Measurements from ENCODE around the gene G6PC1. TPM values are rescaled to one million over a fixed set of nuclear protein-coding genes. Genes with fewer than 3 reads are reported as not detected.
"Not testable (repeated sequence)": the region's sequence is repeated elsewhere in the genome, so short reads cannot be mapped to it uniquely, and the experiment has no call there.

The G6PC1 gene
- total RNA-seq, 1 donor from 2014 or later: not detected

DNA sequence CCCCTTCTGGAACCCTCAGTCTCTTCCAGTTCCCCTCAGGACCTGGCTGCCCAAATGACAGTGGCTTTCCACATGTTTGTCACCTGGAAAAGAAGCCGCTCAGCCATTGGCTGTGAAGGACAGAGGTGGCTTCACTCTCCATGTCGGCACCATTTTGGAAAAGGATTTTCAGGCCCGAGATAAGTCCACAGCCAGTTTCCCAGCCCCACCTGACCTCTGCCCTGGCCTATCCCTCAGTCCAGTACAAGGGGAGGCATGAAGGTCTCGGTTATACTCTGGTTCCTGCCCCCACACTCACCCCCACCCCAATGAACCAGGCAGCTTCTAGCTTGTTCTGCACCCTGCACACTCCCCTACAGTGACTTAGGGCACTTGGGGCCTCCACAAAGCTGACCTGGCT lies 34.4 kb upstream of the G6PC1 start:
- peaks cover 1% of the 10 kb centered on the region for H3K27me3 Mint-ChIP-seq (ENCODE audit: low read depth)
- intact Hi-C loops (cut with micrococcal nuclease): no loop called here
- DNase-seq (ENCODE audit: low spot score): no peak

GRCh38 chr17:42866631-42867575 lies 33.7 kb upstream of the G6PC1 start:
- Mint-ChIP-seq H3K9me3 (peaks cover 3% of the 10 kb centered on the region), H3K4me3 (ENCODE audit: low read depth) (no peak overlapping the region), H3K27ac (no peak overlapping the region), H3K27me3 (ENCODE audit: low read depth) (peaks cover 5% of the 10 kb centered on the region), H3K4me1 (ENCODE audit: low read depth) (no peaks in the 10 kb centered on the region), H3K36me3 (ENCODE audit: low read depth) (no peaks in the 10 kb centered on the region)
- intact Hi-C loops (cut with micrococcal nuclease): no loop called here
- no peak for DNase-seq (ENCODE audit: low spot score)

More for the DNA sequence above, 34.4 kb upstream of the G6PC1 start:
- H3K4me3 Mint-ChIP-seq (ENCODE audit: low read depth): no peak overlapping the region
- H3K9me3 Mint-ChIP-seq: peaks cover 3% of the 10 kb centered on the region
- H3K4me1 Mint-ChIP-seq (ENCODE audit: low read depth): no peaks in the 10 kb centered on the region
- H3K36me3 Mint-ChIP-seq (ENCODE audit: low read depth): no peaks in the 10 kb centered on the region
- no peak overlapping the region for H3K27ac Mint-ChIP-seq

- H3K4me1 Mint-ChIP-seq (ENCODE audit: low read depth); H3K27ac Mint-ChIP-seq; H3K27me3 Mint-ChIP-seq (ENCODE audit: low read depth); intact Hi-C loops (cut with micrococcal nuclease); H3K4me3 Mint-ChIP-seq (ENCODE audit: low read depth); H3K36me3 Mint-ChIP-seq (ENCODE audit: low read depth); DNase-seq (ENCODE audit: low spot score); H3K9me3 Mint-ChIP-seq: not testable (repeated sequence)
These were observed 32.8 kb upstream of the G6PC1 start for GRCh38 chr17:42867694-42868261.

- Mint-ChIP-seq H3K36me3 (ENCODE audit: low read depth) (no peaks in the 10 kb centered on the region), H3K4me1 (ENCODE audit: low read depth) (no peaks in the 10 kb centered on the region), H3K4me3 (ENCODE audit: low read depth) (no peak overlapping the region), H3K27me3 (ENCODE audit: low read depth) (peaks cover 5% of the 10 kb centered on the region), H3K9me3 (peaks cover 3% of the 10 kb centered on the region), H3K27ac (no peak overlapping the region)
- intact Hi-C loops (cut with micrococcal nuclease): no loop called here
- no peak for DNase-seq (ENCODE audit: low spot score)
These were observed 32.3 kb upstream of the G6PC1 start for GRCh38 chr17:42868338-42868737.

DNA sequence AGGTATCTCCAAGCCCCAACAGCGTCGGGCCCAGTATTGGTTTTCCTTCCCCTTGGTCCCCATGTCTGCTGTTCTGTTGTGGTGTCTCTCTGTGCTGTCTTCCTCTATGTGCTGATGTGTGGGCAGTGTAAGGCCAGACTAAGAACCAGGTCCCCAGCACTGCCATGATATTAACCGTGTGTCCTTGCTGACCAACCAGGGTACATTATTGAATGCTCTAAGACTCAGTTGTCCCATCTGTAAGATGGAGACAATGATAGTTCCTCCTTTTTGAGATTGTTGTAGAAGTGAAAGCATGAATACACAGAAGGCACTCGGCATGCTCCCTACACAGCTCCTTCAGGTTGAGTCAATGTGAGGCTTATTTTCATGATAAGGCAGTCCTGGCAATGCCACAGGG lies 29.0 kb upstream of the G6PC1 start:
- Mint-ChIP-seq H3K4me3 (ENCODE audit: low read depth) (no peak overlapping the region), H3K4me1 (ENCODE audit: low read depth) (no peaks in the 10 kb centered on the region), H3K27ac (no peak overlapping the region), H3K27me3 (ENCODE audit: low read depth) (peaks cover 4% of the 10 kb centered on the region), H3K36me3 (ENCODE audit: low read depth) (no peaks in the 10 kb centered on the region), H3K9me3 (peaks cover 3% of the 10 kb centered on the region)
- DNase-seq (ENCODE audit: low spot score): no peak
- intact Hi-C loops (cut with micrococcal nuclease): no loop called here

DNA sequence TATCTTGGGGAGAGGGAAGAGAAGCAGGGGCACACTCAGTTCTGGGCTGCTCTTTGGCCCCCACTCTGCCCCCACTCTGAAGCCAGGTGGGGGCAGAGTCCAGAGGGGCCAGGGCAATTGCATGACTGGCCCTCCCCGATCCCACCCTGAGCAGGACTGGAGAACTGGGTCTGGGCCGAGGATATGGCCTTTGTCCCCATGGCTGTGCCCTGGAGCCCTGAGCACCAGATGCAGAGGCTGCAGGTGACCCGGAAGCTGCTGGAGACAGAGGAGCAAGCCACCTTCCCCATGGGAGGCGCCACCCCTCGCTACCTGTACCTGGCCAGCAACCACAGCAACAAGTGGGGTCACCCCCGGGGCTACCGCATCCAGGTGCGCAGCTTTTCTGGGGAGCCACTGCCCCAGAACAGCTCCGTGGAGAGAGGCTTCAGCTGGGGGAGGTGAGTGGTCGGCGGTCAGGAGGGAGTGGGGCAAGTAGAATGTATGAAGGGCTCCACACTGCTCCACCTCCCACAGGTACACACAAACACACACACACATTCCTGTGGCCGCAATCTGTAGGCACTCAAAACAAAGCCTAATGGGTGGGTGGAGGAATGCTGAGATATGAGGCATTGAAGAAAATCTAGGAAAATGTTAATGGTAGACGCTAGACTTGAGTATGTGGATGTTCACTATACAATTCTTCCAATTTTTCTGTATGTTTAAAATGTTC lies 28.2 kb upstream of the G6PC1 start:
- H3K4me1 Mint-ChIP-seq (ENCODE audit: low read depth): no peaks in the 10 kb centered on the region
- H3K9me3 Mint-ChIP-seq: peaks cover 3% of the 10 kb centered on the region
- H3K27ac Mint-ChIP-seq: no peak overlapping the region
- H3K36me3 Mint-ChIP-seq (ENCODE audit: low read depth): no peaks in the 10 kb centered on the region
- no peak overlapping the region for H3K4me3 Mint-ChIP-seq (ENCODE audit: low read depth)
- DNase-seq (ENCODE audit: low spot score): no peak
- intact Hi-C loops (cut with micrococcal nuclease): no loop called here
- H3K27me3 Mint-ChIP-seq (ENCODE audit: low read depth): peaks cover 7% of the 10 kb centered on the region

GRCh38 chr17:42873315-42873714 lies 27.3 kb upstream of the G6PC1 start:
- Mint-ChIP-seq H3K27me3 (ENCODE audit: low read depth) (peaks cover 10% of the 10 kb centered on the region), H3K4me3 (ENCODE audit: low read depth) (no peak overlapping the region), H3K9me3 (peaks cover 3% of the 10 kb centered on the region), H3K36me3 (ENCODE audit: low read depth) (no peaks in the 10 kb centered on the region), H3K27ac (no peak overlapping the region), H3K4me1 (ENCODE audit: low read depth) (no peaks in the 10 kb centered on the region)
- no peak for DNase-seq (ENCODE audit: low spot score)
- intact Hi-C loops (cut with micrococcal nuclease): no loop called here

DNA sequence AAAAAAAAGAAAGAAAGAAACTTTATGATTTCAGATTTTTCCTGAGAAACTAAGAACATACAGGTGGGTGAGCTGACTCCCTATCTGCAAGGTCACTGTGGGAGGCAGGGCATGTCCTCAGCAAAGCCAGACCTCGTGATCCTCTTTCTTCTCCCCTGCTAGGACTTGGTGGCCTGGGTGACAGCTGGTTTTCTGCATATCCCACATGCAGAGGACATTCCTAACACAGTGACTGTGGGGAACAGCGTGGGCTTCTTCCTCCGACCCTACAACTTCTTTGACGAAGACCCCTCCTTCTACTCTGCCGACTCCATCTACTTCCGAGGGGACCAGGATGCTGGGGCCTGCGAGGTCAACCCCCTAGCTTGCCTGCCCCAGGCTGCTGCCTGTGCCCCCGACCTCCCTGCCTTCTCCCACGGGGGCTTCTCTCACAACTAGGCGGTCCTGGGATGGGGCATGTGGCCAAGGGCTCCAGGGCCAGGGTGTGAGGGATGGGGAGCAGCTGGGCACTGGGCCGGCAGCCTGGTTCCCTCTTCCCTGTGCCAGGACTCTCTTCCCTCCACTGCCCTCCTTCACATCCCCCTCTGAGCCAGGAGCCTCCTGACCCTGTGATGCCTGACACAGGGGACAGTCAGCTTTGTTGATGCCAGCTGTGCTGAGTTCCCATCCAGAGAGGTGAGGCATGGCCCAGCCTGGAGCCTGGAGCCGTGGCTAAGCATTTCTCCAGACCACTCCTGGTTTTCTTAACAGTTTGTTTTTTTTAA lies 26.5 kb upstream of the G6PC1 start:
- H3K36me3 Mint-ChIP-seq (ENCODE audit: low read depth): not testable (repeated sequence)

GRCh38 chr17:42877037-42877436 lies 23.6 kb upstream of the G6PC1 start:
- DNase-seq (ENCODE audit: low spot score): no peak
- Mint-ChIP-seq H3K36me3 (ENCODE audit: low read depth) (no peaks in the 10 kb centered on the region), H3K4me1 (ENCODE audit: low read depth) (no peaks in the 10 kb centered on the region), H3K27ac (no peak overlapping the region), H3K9me3 (no peaks in the 10 kb centered on the region), H3K4me3 (ENCODE audit: low read depth) (no peak overlapping the region), H3K27me3 (ENCODE audit: low read depth) (peaks cover 12% of the 10 kb centered on the region)
- intact Hi-C loops (cut with micrococcal nuclease): no loop called here

More for the DNA sequence above, 26.5 kb upstream of the G6PC1 start:
- H3K27ac Mint-ChIP-seq; intact Hi-C loops (cut with micrococcal nuclease); H3K9me3 Mint-ChIP-seq; DNase-seq (ENCODE audit: low spot score); H3K4me3 Mint-ChIP-seq (ENCODE audit: low read depth); H3K4me1 Mint-ChIP-seq (ENCODE audit: low read depth): not testable (repeated sequence)
- H3K27me3 Mint-ChIP-seq (ENCODE audit: low read depth): peaks cover 14% of the 10 kb centered on the region

- Mint-ChIP-seq H3K27ac (no peak overlapping the region), H3K4me1 (ENCODE audit: low read depth) (no peaks in the 10 kb centered on the region), H3K36me3 (ENCODE audit: low read depth) (no peaks in the 10 kb centered on the region), H3K27me3 (ENCODE audit: low read depth) (peaks cover 12% of the 10 kb centered on the region), H3K4me3 (ENCODE audit: low read depth) (no peak overlapping the region), H3K9me3 (no peaks in the 10 kb centered on the region)
- DNase-seq (ENCODE audit: low spot score): no peak
- intact Hi-C loops (cut with micrococcal nuclease): no loop called here
These were observed 22.3 kb upstream of the G6PC1 start for GRCh38 chr17:42878123-42878880.

GRCh38 chr17:42878924-42879595 lies 21.5 kb upstream of the G6PC1 start:
- Mint-ChIP-seq H3K36me3 (ENCODE audit: low read depth) (no peaks in the 10 kb centered on the region), H3K27ac (no peak overlapping the region), H3K4me1 (ENCODE audit: low read depth) (no peaks in the 10 kb centered on the region), H3K27me3 (ENCODE audit: low read depth) (peaks cover 14% of the 10 kb centered on the region), H3K4me3 (ENCODE audit: low read depth) (no peak overlapping the region), H3K9me3 (no peaks in the 10 kb centered on the region)
- no peak for DNase-seq (ENCODE audit: low spot score)
- intact Hi-C loops (cut with micrococcal nuclease): no loop called here

Measured in activated T-helper 2 cell treated with anti-CD3 and anti-CD28 coated beads, Interferon-gamma antibody, Interleukin-2, Interleukin-4, amounts not matched to agents 10 μg/mL and 5 μg/mL and 100 μg/mL, durations not matched to agents 14 hours and 24 hours and 36 hours (primary cell).